Measurements from ENCODE around the gene RAB40C.

RAB40C gene

DNA sequence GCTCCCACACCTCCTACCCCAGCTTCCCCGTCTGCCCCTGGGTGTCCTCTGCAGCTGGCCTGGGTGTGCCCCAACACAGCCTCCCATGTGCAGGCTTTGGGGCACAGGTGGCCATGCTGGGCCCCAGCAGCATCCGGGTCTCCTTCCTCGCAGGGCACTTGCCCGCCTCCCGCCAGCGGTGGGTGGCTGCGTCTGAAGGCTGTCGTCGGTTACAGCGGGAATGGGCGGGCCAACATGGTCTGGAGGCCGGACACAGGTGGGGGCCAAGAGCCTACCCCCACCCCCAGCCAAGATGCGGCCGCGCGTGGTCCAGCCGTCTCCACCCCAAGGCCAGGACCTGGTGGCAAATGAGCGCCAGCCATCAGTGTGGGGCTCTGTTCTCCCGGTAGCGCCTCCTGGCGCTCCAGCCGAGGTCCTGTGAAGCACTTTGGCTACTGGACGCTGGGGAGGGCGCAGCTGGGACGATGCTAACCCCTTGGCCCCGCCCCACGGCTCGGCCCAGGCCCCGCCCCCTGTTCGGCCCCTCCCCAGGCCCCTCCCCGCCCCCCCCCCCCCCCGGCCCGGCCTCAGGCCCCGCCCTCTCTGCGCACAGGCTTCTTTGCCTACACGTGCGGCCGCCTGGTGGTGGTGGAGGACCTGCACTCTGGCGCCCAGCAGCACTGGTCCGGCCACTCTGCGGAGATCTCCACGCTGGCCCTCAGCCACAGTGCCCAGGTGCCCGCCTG is 70.8 kb downstream of the RAB40C start:
- Histone ChIP-seq H3K36me3 (ENCODE audit: control insufficient read depth, insufficient read depth, low read length) (no peaks in the 10 kb centered on the region), H3K27me3 (ENCODE audit: control insufficient read depth, insufficient read depth, low read length) (no peaks in the 10 kb centered on the region), H3K9me3 (ENCODE audit: control insufficient read depth, low read length) (no peaks in the 10 kb centered on the region), H3K4me3 (ENCODE audit: low read length) (no peak overlapping the region), H3K4me1 (ENCODE audit: control insufficient read depth, insufficient read depth, low read length) (peaks cover 15% of the 10 kb centered on the region), H3K9ac (ENCODE audit: low read length) (no peak overlapping the region)

DNA sequence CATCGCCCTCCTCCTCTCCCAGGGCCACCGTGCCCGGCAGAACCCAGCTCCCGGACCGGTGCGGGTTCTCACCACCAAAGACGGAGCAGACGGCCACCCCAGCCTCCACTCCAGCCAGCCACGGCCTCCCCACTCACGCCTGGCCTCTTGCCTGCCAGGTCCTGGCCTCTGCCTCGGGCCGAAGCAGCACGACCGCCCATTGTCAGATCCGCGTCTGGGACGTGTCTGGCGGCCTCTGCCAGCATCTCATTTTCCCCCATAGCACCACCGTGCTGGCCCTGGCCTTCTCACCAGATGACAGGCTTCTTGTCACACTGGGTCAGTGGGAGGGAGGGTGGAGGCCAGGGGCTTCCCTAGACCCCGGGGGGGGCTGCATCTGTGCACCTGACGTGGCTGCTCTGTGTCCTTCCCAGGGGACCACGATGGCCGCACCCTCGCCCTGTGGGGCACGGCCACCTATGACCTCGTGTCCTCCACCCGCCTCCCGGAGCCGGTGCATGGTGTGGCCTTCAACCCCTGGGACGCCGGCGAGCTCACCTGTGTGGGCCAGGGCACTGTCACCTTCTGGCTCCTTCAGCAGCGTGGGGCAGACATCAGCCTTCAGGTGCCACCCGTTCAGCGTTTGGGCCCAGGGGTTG is 71.4 kb downstream of the RAB40C start:
- Histone ChIP-seq H3K4me3 (ENCODE audit: low read length) (no peak overlapping the region), H3K36me3 (ENCODE audit: control insufficient read depth, insufficient read depth, low read length) (no peaks in the 10 kb centered on the region), H3K27me3 (ENCODE audit: control insufficient read depth, insufficient read depth, low read length) (no peaks in the 10 kb centered on the region), H3K9ac (ENCODE audit: low read length) (no peak overlapping the region), H3K4me1 (ENCODE audit: control insufficient read depth, insufficient read depth, low read length) (peaks cover 15% of the 10 kb centered on the region), H3K9me3 (ENCODE audit: control insufficient read depth, low read length) (no peaks in the 10 kb centered on the region)

DNA sequence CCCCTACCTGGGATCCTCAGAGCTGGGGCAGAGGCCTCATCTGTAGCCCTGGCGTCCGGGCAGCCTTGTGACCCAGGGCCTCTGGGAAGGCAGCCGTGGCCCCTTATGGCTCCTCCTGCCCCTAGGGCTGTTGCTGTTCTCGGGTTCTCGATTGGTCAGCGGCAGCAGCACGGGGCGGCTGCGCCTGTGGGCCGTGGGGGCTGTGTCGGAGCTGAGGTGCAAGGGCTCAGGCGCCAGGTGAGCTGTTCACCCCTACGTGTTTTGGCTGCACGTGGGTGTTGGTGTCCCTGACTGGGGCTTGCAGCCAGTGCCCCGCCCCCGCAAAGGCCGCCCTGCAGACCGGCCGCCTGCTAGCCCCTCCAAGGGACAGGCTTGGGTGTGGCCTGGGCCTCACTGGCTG is 72.2 kb downstream of the RAB40C start:
- Histone ChIP-seq H3K36me3 (ENCODE audit: control insufficient read depth, insufficient read depth, low read length) (no peaks in the 10 kb centered on the region), H3K4me3 (ENCODE audit: low read length) (no peak overlapping the region), H3K9me3 (ENCODE audit: control insufficient read depth, low read length) (no peaks in the 10 kb centered on the region), H3K27me3 (ENCODE audit: control insufficient read depth, insufficient read depth, low read length) (no peaks in the 10 kb centered on the region), H3K4me1 (ENCODE audit: control insufficient read depth, insufficient read depth, low read length) (peaks cover 15% of the 10 kb centered on the region), H3K9ac (ENCODE audit: low read length) (no peak overlapping the region)

DNA sequence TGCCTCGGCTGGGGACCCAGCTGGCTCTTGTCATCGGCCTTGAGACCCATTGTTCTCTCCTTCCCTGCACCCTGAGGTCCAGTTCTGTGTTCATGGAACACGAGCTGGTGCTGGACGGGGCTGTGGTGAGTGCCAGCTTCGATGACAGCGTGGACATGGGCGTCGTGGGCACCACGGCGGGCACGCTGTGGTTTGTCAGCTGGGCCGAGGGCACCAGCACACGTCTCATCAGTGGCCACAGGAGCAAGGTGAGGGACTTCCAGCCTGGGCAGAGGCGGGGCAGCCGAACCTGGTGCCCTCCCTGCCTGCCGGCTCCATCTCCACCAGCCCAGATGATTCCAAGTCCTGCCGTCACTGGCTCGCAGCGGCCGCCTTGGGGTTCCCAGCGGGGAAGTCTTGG is 72.7 kb downstream of the RAB40C start:
- H3K4me3 ChIP-seq (ENCODE audit: low read length) = no peak overlapping the region
- peaks cover 18% of the 10 kb centered on the region for H3K4me1 ChIP-seq (ENCODE audit: control insufficient read depth, insufficient read depth, low read length)
- no peaks in the 10 kb centered on the region for H3K27me3 ChIP-seq (ENCODE audit: control insufficient read depth, insufficient read depth, low read length)
- no peaks in the 10 kb centered on the region for H3K9me3 ChIP-seq (ENCODE audit: control insufficient read depth, low read length)
- H3K36me3 ChIP-seq (ENCODE audit: control insufficient read depth, insufficient read depth, low read length) = no peaks in the 10 kb centered on the region
- H3K9ac ChIP-seq (ENCODE audit: low read length) = no peak overlapping the region

DNA sequence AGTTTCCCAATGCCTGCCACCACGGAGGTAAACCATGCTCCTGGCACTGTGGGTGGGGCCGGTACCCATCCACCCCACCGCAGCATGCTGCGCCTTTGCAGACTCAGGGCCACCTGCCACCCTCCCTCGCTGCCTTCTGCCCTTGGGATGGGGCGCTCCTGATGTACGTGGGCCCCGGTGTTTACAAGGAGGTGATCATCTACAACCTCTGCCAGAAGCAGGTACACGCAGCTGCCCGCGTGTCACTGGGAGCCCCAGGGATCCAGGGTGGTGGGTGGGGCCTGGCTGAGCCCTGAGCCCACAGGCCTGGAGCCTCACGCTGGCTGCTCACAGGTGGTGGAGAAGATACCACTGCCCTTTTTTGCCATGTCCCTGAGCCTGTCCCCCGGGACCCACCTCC is 76.7 kb downstream of the RAB40C start:
- H3K9me3 ChIP-seq (ENCODE audit: control insufficient read depth, low read length) = no peaks in the 10 kb centered on the region
- no peaks in the 10 kb centered on the region for H3K27me3 ChIP-seq (ENCODE audit: control insufficient read depth, insufficient read depth, low read length)
- H3K4me3 ChIP-seq (ENCODE audit: low read length) = no peak overlapping the region
- peaks cover 16% of the 10 kb centered on the region for H3K4me1 ChIP-seq (ENCODE audit: control insufficient read depth, insufficient read depth, low read length)
- peaks cover 6% of the 10 kb centered on the region for H3K36me3 ChIP-seq (ENCODE audit: control insufficient read depth, insufficient read depth, low read length)
- no peak overlapping the region for H3K9ac ChIP-seq (ENCODE audit: low read length)

DNA sequence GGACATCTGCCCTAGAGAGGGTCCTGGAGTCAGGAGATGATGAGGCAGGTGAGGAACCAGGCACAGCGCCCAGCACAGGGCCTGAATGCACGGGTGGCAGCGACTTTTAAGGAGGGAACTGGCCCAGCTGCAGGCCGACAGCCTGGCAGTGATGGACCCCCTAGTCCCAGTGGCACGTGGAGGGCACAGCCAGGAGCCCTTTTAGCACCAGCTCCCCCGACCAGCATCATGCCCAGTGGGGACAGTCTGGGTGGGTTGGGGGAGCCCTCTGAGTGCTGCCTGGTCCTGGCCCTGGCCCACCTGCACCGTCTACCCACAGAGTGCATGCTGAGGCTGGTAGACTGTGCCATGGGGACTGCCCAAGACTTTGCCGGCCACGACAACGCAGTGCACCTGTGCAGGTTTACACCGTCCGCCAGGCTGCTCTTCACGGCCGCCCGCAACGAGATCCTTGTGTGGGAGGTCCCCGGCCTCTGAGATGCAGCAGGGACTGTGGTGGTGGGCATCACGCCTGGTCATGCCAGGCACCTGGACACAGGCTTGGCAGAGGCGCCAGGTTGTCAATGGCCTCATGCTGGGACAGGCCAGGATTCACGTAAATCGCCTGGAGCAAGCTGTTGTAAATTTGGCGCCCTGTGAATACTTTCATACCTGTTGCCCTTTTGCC is 77.4 kb downstream of the RAB40C start:
- Histone ChIP-seq H3K9ac (ENCODE audit: low read length) (peak overlapping the region; percentile 81), H3K36me3 (ENCODE audit: control insufficient read depth, insufficient read depth, low read length) (peaks cover 6% of the 10 kb centered on the region), H3K4me3 (ENCODE audit: low read length) (no peak overlapping the region), H3K4me1 (ENCODE audit: control insufficient read depth, insufficient read depth, low read length) (peaks cover 15% of the 10 kb centered on the region), H3K9me3 (ENCODE audit: control insufficient read depth, low read length) (no peaks in the 10 kb centered on the region), H3K27me3 (ENCODE audit: control insufficient read depth, insufficient read depth, low read length) (no peaks in the 10 kb centered on the region)

DNA sequence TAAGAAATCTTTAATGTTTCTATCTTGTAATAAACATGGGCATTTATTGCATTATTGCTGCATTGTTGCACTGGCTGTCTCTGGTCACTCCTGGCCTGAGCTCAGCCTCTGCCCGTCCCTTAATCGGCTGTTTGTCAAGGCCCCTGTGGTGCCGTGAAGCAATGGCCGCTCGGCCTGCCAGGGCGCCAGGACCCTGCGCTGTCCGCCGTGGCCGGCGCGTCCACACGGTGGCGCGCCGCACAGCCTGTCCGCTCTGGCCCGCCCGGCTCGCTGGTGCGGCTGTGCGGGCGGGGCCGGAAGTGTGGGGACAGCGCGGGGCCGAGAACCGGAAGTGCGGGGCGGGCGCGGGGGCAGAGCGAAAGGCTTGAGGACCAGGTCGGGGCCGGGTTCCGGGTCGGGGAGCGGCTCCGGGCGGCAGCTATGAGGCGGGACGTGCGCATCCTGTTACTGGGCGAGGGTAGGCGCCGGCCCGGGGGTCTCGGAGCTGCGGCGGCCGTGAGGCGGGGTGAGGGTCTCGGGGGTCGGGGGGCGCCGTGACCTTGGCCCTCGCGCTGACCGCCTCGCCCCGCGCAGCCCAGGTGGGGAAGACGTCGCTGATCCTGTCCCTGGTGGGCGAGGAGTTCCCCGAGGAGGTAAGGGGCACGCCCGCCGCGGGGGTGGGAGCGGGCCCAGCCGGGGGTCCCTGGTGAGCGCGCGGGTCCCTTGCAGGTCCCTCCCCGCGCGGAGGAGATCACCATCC is 78.1 kb downstream of the RAB40C start, which contains the start of gene RHOT2:
Gene RHOT2 (plus strand): TSS at position 353 of the 739 bp plus-strand sequence. CDS start 68 bp downstream, at position 421.
- peak within 1 kb of the TSS; percentile 81 for H3K9ac ChIP-seq (ENCODE audit: low read length)
- no peaks in the 10 kb centered on the region for H3K27me3 ChIP-seq (ENCODE audit: control insufficient read depth, insufficient read depth, low read length)
- H3K4me3 ChIP-seq (ENCODE audit: low read length) = peak within 1 kb of the TSS; percentile 67
- H3K4me1 ChIP-seq (ENCODE audit: control insufficient read depth, insufficient read depth, low read length) = peaks cover 15% of the 10 kb centered on the region
- no peaks in the 10 kb centered on the region for H3K9me3 ChIP-seq (ENCODE audit: control insufficient read depth, low read length)
- peaks cover 6% of the 10 kb centered on the region for H3K36me3 ChIP-seq (ENCODE audit: control insufficient read depth, insufficient read depth, low read length)

DNA sequence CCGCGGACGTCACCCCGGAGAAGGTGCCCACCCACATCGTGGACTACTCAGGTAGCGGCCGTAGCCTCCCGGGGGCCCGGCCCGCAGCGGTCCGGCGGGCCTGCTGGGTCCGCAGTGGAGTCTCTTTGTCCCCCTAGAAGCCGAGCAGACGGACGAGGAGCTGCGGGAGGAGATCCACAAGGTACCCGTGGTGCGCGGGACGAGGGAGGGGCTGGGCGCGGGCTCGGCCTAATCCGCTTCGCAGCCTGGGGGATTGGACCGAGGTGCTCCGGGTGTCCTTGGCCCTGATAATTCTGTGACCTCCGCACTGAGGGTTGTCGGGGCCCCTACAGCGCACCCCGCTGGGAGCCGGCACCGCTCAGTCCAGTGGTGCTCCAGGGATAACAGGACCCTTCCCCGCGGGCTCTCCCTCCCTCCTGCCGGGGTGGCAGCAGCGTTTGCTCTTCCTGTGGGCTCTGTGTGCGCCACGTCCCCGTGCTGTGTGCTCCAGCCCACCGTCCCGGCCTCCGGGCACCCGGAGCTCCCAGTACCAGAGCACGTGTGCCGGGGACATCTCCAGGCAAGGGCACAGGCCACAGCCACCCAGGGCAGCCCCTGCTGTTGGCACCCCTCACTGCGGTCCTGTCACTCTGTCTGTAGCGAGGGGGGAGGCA is 78.8 kb downstream of the RAB40C start:
- H3K27me3 ChIP-seq (ENCODE audit: control insufficient read depth, insufficient read depth, low read length) = no peaks in the 10 kb centered on the region
- H3K36me3 ChIP-seq (ENCODE audit: control insufficient read depth, insufficient read depth, low read length) = peaks cover 6% of the 10 kb centered on the region
- peaks cover 15% of the 10 kb centered on the region for H3K4me1 ChIP-seq (ENCODE audit: control insufficient read depth, insufficient read depth, low read length)
- peak overlapping the region; percentile 81 for H3K9ac ChIP-seq (ENCODE audit: low read length)
- H3K4me3 ChIP-seq (ENCODE audit: low read length) = peak overlapping the region; percentile 67
- no peaks in the 10 kb centered on the region for H3K9me3 ChIP-seq (ENCODE audit: control insufficient read depth, low read length)

DNA sequence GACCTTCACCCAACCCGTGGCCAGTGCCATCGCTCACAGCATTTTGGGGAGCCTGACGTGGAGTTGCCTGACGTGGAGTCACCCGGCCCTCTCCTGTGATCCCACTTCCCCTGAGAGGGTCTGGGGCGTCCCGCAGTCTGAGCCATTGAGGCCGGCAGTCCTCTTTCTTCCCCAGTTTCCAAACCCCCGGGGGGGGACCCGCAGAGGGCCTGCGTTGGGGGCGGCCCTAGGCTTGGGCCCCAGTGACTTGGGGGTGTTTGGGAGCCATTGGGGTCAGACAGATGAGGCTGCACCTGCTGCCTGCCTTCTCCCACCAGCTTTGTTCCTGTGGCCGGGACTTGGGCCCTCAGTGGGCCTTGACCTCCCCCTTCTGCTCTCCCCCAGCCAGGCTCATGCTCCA is 79.8 kb downstream of the RAB40C start:
- no peaks in the 10 kb centered on the region for H3K9me3 ChIP-seq (ENCODE audit: control insufficient read depth, low read length)
- no peak overlapping the region for H3K9ac ChIP-seq (ENCODE audit: low read length)
- H3K36me3 ChIP-seq (ENCODE audit: control insufficient read depth, insufficient read depth, low read length) = peaks cover 6% of the 10 kb centered on the region
- H3K27me3 ChIP-seq (ENCODE audit: control insufficient read depth, insufficient read depth, low read length) = no peaks in the 10 kb centered on the region
- H3K4me1 ChIP-seq (ENCODE audit: control insufficient read depth, insufficient read depth, low read length) = peaks cover 19% of the 10 kb centered on the region
- no peak overlapping the region for H3K4me3 ChIP-seq (ENCODE audit: low read length)

DNA sequence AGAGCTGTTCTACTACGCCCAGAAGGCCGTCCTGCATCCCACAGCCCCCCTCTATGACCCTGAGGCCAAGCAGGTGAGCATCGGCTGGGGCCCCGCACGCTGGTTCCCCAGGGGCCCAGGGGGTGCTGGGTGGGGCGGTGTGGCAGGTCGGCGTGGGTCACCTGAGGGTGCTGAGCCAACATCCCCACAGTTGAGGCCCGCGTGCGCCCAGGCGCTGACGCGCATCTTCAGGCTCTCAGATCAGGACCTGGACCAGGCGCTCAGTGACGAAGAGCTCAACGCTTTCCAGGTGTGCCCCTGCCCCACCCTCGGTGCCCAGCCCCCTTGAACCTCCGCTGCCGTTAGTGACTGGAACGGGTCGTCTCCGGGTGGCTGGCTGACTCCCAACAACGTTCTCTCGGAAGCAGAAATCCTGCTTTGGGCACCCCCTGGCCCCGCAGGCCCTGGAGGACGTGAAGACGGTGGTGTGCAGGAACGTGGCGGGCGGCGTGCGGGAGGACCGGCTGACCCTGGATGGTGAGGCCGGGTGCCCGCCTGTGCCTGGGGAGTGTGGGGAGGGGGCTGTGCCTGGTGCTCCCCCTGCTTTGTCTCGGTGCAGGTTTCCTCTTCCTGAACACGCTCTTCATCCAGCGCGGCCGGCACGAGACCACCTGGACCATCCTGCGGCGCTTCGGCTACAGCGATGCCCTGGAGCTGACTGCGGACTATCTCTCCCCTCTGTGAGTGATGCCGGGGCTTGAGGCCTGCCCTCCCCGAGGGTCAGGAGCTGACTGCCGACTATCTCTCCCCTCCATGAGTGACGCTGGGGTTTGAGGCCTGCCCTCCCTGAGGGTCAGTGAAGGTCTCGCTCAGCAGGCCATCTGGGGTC is 80.9 kb downstream of the RAB40C start:
- peaks cover 6% of the 10 kb centered on the region for H3K27me3 ChIP-seq (ENCODE audit: control insufficient read depth, insufficient read depth, low read length)
- no peaks in the 10 kb centered on the region for H3K9me3 ChIP-seq (ENCODE audit: control insufficient read depth, low read length)
- H3K9ac ChIP-seq (ENCODE audit: low read length) = no peak overlapping the region
- peaks cover 6% of the 10 kb centered on the region for H3K36me3 ChIP-seq (ENCODE audit: control insufficient read depth, insufficient read depth, low read length)
- peaks cover 26% of the 10 kb centered on the region for H3K4me1 ChIP-seq (ENCODE audit: control insufficient read depth, insufficient read depth, low read length)
- no peak overlapping the region for H3K4me3 ChIP-seq (ENCODE audit: low read length)
